ENCODE results near the gene TLE6. TPM values are rescaled to one million over a fixed set of nuclear protein-coding genes. Genes with fewer than 3 reads are reported as not detected.

The TLE6 gene
- total and polyA plus RNA-seq, 2 of the 8 experiments (the other 6 are each of a cell fraction or from before 2014, with no cell fraction given): 2.5 to 2.9 TPM

- TF ChIP-seq JUN (IDR thresholded peaks at IDR 0.05; ENCODE audit: low read depth, low read length) (no peak), POLR2AphosphoS5 (IDR thresholded peaks at IDR 0.05; ENCODE audit: low read depth, low read length) (peak; percentile 88), GABPA (IDR thresholded peaks at IDR 0.05; ENCODE audit: borderline replicate concordance, insufficient read depth, low read length) (peak; percentile 97), SAP30 (IDR thresholded peaks at IDR 0.05; ENCODE audit: insufficient read depth, insufficient replicate concordance, low read length) (peak; percentile 80), JUND (IDR thresholded peaks at IDR 0.05; ENCODE audit: low read length) (no peak)
- TF ChIP-seq, protein P1, sequence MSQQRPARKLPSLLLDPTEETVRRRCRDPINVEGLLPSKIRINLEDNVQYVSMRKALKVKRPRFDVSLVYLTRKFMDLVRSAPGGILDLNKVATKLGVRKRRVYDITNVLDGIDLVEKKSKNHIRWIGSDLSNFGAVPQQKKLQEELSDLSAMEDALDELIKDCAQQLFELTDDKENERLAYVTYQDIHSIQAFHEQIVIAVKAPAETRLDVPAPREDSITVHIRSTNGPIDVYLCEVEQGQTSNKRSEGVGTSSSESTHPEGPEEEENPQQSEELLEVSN (IDR thresholded peaks at IDR 0.05): no peak
- TF ChIP-seq, protein P2, sequence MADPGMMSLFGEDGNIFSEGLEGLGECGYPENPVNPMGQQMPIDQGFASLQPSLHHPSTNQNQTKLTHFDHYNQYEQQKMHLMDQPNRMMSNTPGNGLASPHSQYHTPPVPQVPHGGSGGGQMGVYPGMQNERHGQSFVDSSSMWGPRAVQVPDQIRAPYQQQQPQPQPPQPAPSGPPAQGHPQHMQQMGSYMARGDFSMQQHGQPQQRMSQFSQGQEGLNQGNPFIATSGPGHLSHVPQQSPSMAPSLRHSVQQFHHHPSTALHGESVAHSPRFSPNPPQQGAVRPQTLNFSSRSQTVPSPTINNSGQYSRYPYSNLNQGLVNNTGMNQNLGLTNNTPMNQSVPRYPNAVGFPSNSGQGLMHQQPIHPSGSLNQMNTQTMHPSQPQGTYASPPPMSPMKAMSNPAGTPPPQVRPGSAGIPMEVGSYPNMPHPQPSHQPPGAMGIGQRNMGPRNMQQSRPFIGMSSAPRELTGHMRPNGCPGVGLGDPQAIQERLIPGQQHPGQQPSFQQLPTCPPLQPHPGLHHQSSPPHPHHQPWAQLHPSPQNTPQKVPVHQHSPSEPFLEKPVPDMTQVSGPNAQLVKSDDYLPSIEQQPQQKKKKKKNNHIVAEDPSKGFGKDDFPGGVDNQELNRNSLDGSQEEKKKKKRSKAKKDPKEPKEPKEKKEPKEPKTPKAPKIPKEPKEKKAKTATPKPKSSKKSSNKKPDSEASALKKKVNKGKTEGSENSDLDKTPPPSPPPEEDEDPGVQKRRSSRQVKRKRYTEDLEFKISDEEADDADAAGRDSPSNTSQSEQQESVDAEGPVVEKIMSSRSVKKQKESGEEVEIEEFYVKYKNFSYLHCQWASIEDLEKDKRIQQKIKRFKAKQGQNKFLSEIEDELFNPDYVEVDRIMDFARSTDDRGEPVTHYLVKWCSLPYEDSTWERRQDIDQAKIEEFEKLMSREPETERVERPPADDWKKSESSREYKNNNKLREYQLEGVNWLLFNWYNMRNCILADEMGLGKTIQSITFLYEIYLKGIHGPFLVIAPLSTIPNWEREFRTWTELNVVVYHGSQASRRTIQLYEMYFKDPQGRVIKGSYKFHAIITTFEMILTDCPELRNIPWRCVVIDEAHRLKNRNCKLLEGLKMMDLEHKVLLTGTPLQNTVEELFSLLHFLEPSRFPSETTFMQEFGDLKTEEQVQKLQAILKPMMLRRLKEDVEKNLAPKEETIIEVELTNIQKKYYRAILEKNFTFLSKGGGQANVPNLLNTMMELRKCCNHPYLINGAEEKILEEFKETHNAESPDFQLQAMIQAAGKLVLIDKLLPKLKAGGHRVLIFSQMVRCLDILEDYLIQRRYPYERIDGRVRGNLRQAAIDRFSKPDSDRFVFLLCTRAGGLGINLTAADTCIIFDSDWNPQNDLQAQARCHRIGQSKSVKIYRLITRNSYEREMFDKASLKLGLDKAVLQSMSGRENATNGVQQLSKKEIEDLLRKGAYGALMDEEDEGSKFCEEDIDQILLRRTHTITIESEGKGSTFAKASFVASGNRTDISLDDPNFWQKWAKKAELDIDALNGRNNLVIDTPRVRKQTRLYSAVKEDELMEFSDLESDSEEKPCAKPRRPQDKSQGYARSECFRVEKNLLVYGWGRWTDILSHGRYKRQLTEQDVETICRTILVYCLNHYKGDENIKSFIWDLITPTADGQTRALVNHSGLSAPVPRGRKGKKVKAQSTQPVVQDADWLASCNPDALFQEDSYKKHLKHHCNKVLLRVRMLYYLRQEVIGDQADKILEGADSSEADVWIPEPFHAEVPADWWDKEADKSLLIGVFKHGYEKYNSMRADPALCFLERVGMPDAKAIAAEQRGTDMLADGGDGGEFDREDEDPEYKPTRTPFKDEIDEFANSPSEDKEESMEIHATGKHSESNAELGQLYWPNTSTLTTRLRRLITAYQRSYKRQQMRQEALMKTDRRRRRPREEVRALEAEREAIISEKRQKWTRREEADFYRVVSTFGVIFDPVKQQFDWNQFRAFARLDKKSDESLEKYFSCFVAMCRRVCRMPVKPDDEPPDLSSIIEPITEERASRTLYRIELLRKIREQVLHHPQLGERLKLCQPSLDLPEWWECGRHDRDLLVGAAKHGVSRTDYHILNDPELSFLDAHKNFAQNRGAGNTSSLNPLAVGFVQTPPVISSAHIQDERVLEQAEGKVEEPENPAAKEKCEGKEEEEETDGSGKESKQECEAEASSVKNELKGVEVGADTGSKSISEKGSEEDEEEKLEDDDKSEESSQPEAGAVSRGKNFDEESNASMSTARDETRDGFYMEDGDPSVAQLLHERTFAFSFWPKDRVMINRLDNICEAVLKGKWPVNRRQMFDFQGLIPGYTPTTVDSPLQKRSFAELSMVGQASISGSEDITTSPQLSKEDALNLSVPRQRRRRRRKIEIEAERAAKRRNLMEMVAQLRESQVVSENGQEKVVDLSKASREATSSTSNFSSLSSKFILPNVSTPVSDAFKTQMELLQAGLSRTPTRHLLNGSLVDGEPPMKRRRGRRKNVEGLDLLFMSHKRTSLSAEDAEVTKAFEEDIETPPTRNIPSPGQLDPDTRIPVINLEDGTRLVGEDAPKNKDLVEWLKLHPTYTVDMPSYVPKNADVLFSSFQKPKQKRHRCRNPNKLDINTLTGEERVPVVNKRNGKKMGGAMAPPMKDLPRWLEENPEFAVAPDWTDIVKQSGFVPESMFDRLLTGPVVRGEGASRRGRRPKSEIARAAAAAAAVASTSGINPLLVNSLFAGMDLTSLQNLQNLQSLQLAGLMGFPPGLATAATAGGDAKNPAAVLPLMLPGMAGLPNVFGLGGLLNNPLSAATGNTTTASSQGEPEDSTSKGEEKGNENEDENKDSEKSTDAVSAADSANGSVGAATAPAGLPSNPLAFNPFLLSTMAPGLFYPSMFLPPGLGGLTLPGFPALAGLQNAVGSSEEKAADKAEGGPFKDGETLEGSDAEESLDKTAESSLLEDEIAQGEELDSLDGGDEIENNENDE (IDR thresholded peaks at IDR 0.05; ENCODE audit: insufficient replicate concordance, low read length): no peak
These were observed 26.9 kb upstream of the TLE6 start (continued) for GRCh38 chr19:2950286-2951124.
